Cerebellar nuclear complex (tissue), 1 donor: ENCODE measurements around the gene KBTBD12.

Source experiments
- DNase-seq, 2 experiments: peaks; one replicate each; lab custom pipeline; 2025; lab: John Stamatoyannopoulos, UW

Gene KBTBD12

GRCh38 chr3:127985655-127986225, 70.7 kb downstream of the KBTBD12 start:
- no peak for DNase-seq

- no peak for DNase-seq
Measured at GRCh38 chr3:127986803-127987202, 71.8 kb downstream of the KBTBD12 start.

GRCh38 chr3:127987309-127987995, 72.4 kb downstream of the KBTBD12 start:
- no peak for DNase-seq

- no peak for DNase-seq
Measured at GRCh38 chr3:127988770-127989557, 73.9 kb downstream of the KBTBD12 start.

GRCh38 chr3:127990051-127990450, 75.0 kb downstream of the KBTBD12 start:
- DNase-seq: no peak

- DNase-seq: no peak
Measured at GRCh38 chr3:127990461-127990860, 75.4 kb downstream of the KBTBD12 start.

GRCh38 chr3:127991251-127991650, 76.2 kb downstream of the KBTBD12 start:
- no peak for DNase-seq

- no peak for DNase-seq
Measured at GRCh38 chr3:127991681-127992080, 76.6 kb downstream of the KBTBD12 start.

GRCh38 chr3:127992127-127992526, 77.1 kb downstream of the KBTBD12 start:
- no peak for DNase-seq

- DNase-seq: no peak
Measured at GRCh38 chr3:127994011-127994410, 79.0 kb downstream of the KBTBD12 start.

- no peak for DNase-seq
Measured at GRCh38 chr3:127997016-127997415, 82.0 kb downstream of the KBTBD12 start.

- no peak for DNase-seq
Measured at GRCh38 chr3:127997961-127998360, 82.9 kb downstream of the KBTBD12 start.

- no peak for DNase-seq
Measured at GRCh38 chr3:127998596-127998995, 83.6 kb downstream of the KBTBD12 start.

GRCh38 chr3:127999509-128000106, 84.6 kb downstream of the KBTBD12 start:
- no peak for DNase-seq

- no peak for DNase-seq
Measured at GRCh38 chr3:128001576-128001975, 86.5 kb downstream of the KBTBD12 start.

- DNase-seq: no peak
Measured at GRCh38 chr3:128004661-128005060, 89.6 kb downstream of the KBTBD12 start.

GRCh38 chr3:128006061-128007032, 91.3 kb downstream of the KBTBD12 start:
- no peak for DNase-seq

- no peak for DNase-seq
Measured at GRCh38 chr3:128007033-128007424, 92.0 kb downstream of the KBTBD12 start.

GRCh38 chr3:128009952-128010846, 95.2 kb downstream of the KBTBD12 start:
- no peak for DNase-seq

- no peak for DNase-seq
Measured at GRCh38 chr3:128011140-128011539, 96.1 kb downstream of the KBTBD12 start.
